Natural killer cell (primary cell): Measurements from ENCODE around the gene TTBK1. TPM values are rescaled to one million over a fixed set of nuclear protein-coding genes. Genes with fewer than 3 reads are reported as not detected.

Source experiments
- ATAC-seq, 3 donors: fragments of 150-1000 bp in 2 of 3; fragments of 200-7000 bp in 1 of 3; cut with Tn5 transposase; 1 replicate in 1 of 3; 2 replicates in 2 of 3; pipeline ENCODE4 v1.10.0; 2021; ENCODE audit warnings: mild to moderate bottlenecking in 2 of 3, moderate library complexity in 2 of 3
- DNase-seq, 2 donors: peaks; one replicate each; pipeline versions ENCODE4 v3.0.0 to v3.0.0-alpha.2; 2013 to 2021; ENCODE audit warnings: mixed read lengths in 1 of 2
- H3K27ac ChIP-seq: one replicate; pipeline ENCODE4 v1.5.1; 2013; ENCODE audit warnings: mild to moderate bottlenecking, low read length
- H3K27me3 ChIP-seq: one replicate; pipeline ENCODE4 v1.6.1; 2013; ENCODE audit warnings: low read length; ENCODE audit not compliant: control insufficient read depth, insufficient read depth
- H3K36me3 ChIP-seq: one replicate; pipeline ENCODE4 v1.6.1; 2013; ENCODE audit warnings: low read length; ENCODE audit not compliant: control insufficient read depth, insufficient read depth
- H3K4me1 ChIP-seq: one replicate; pipeline ENCODE4 v1.6.1; 2013; ENCODE audit warnings: low read length; ENCODE audit not compliant: control insufficient read depth, insufficient read depth
- H3K4me3 ChIP-seq: one replicate; pipeline ENCODE4 v1.5.1; 2013; ENCODE audit warnings: low read length
- H3K9me3 ChIP-seq: one replicate; pipeline ENCODE4 v1.6.1; 2013; ENCODE audit warnings: low read length; ENCODE audit not compliant: control insufficient read depth, insufficient read depth
- H3K27ac Mint-ChIP-seq, 2 donors: one replicate each; pipeline ENCODE4 v1.8.0; 2022; ENCODE audit warnings: mild to moderate bottlenecking in 2 of 2, mixed read lengths in 2 of 2, moderate library complexity in 1 of 2
- H3K27me3 Mint-ChIP-seq, 2 donors: one replicate each; pipeline ENCODE4 v1.8.0; 2022; ENCODE audit warnings: low read depth in 2 of 2, mixed read lengths in 2 of 2
- H3K36me3 Mint-ChIP-seq: one replicate; pipeline ENCODE4 v1.8.0; 2022; ENCODE audit warnings: mixed read lengths
- H3K4me1 Mint-ChIP-seq, 2 donors: one replicate each; pipeline ENCODE4 v1.8.0; 2022; ENCODE audit warnings: mixed read lengths in 2 of 2
- H3K4me3 Mint-ChIP-seq: one replicate; pipeline ENCODE4 v1.8.0; 2022; ENCODE audit warnings: mild to moderate bottlenecking, moderate library complexity, mixed read lengths
- H3K9me3 Mint-ChIP-seq, 2 donors: one replicate each; pipeline ENCODE4 v1.8.0; 2022; ENCODE audit warnings: mixed read lengths in 2 of 2
- CTCF ChIP-seq: fragments of 200-600 bp; IDR thresholded peaks from one replicate; pipeline ENCODE4 v1.8.0; 2022; ENCODE audit warnings: antibody characterized with exemption
- WGBS: methylation state at CpG from one replicate; pipeline ENCODE4 v1.1.7; 2013; ENCODE audit warnings: missing lambda C conversion rate; ENCODE audit not compliant: insufficient coverage; 5-methylcytosine and 5-hydroxymethylcytosine counted together
- intact Hi-C: fragments of 100-400 bp; cut with micrococcal nuclease; formaldehyde crosslinking; loops from one replicate; pipeline ENCODE4 v1.14.2; 2022
- total RNA-seq, 4 donors: library from RNA; stranded (reverse); fragments of 120-200 nt in 1 of 4; gene quantifications; one replicate each; pipeline versions ENCODE4 v1.2.3 to v1.2.4, GENCODE V29; 2013 to 2022

The TTBK1 gene
- total RNA-seq, 3 donors from 2014 or later (not counting 1 experiment from before 2014, with no cell fraction given): 0.07 TPM; not detected in 2

DNA sequence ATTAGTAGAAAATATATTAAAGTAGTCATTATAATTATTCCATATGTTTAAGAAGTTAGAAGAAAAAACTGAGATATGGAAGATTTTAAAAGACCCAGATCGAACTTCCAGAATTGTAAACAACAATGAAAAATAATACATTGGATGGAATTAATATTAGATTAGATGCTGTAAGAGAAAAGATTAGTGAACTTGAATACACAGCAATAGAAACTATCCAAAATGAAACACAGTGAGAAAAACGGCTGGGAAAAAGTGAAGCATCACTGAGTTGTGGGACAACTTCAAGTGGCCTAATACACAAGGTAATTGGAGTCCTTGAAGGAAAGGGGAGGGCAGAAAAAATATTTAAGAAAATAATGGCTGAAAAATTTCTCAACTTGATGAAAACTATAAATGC is 4.2 kb upstream of the TTBK1 start:
- no peak overlapping the region for H3K27ac ChIP-seq
- H3K4me1 ChIP-seq: no peaks in the 10 kb centered on the region
- Mint-ChIP-seq H3K4me1 (no peaks in the 10 kb centered on the region), H3K4me3 (no peak overlapping the region), H3K27ac (no peak overlapping the region), H3K9me3 (peaks cover 0 to 2% of the 10 kb centered on the region in 2 donors), H3K36me3 (peaks cover 8% of the 10 kb centered on the region), H3K27me3 (peaks cover 34% of the 10 kb centered on the region in 2 donors)
- intact Hi-C loops: loop anchor here (10.0 kb wide), 1 partner anchor 266 kb away; no protein-coding TSS in a partner anchor
- H3K4me3 ChIP-seq: no peak overlapping the region
- H3K27me3 ChIP-seq: peaks cover 9% of the 10 kb centered on the region
- TF ChIP-seq CTCF: no peak
- H3K36me3 ChIP-seq: no peaks in the 10 kb centered on the region
- no peaks in the 10 kb centered on the region for H3K9me3 ChIP-seq
- no peak for DNase-seq
- WGBS: 100% methylated on average over 1 of the region's 2 CpGs
- no peak for ATAC-seq

- ATAC-seq (no peak), DNase-seq (no peak)
- Mint-ChIP-seq H3K36me3 (peaks cover 8% of the 10 kb centered on the region), H3K27ac (no peak overlapping the region), H3K9me3 (peaks cover 0 to 2% of the 10 kb centered on the region in 2 donors), H3K4me1 (no peaks in the 10 kb centered on the region), H3K27me3 (peaks cover 31 to 34% of the 10 kb centered on the region in 2 donors), H3K4me3 (no peak overlapping the region)
- Histone ChIP-seq H3K27me3 (peaks cover 13% of the 10 kb centered on the region), H3K9me3 (no peaks in the 10 kb centered on the region), H3K27ac (no peak overlapping the region), H3K4me1 (no peaks in the 10 kb centered on the region), H3K4me3 (no peak overlapping the region), H3K36me3 (no peaks in the 10 kb centered on the region)
- intact Hi-C loops: no loop called here
- TF ChIP-seq CTCF: no peak
- WGBS: 71% methylated on average over 1 of the region's 1 CpG
These were observed 2.3 kb upstream of the TTBK1 start for GRCh38 chr6:43240950-43241349.

- peaks cover 28 to 29% of the 10 kb centered on the region in 2 donors for H3K27me3 Mint-ChIP-seq
- no peak overlapping the region for H3K4me3 Mint-ChIP-seq
- ATAC-seq (no peak), DNase-seq (no peak)
- WGBS: 53% methylated on average over 2 of the region's 2 CpGs
- Histone ChIP-seq H3K9me3 (no peaks in the 10 kb centered on the region), H3K27me3 (peaks cover 13% of the 10 kb centered on the region), H3K4me3 (no peak overlapping the region), H3K27ac (no peak overlapping the region), H3K4me1 (peaks cover 4% of the 10 kb centered on the region), H3K36me3 (no peaks in the 10 kb centered on the region)
- H3K9me3 Mint-ChIP-seq: peaks cover 0 to 2% of the 10 kb centered on the region in 2 donors
- H3K27ac Mint-ChIP-seq: no peak overlapping the region
- H3K4me1 Mint-ChIP-seq: no peaks in the 10 kb centered on the region
- intact Hi-C loops: no loop called here
- H3K36me3 Mint-ChIP-seq: peaks cover 8% of the 10 kb centered on the region
- TF ChIP-seq CTCF: no peak
These were observed 1.8 kb upstream of the TTBK1 start for GRCh38 chr6:43241446-43241845.

GRCh38 chr6:43243664-43244321 is 512 bp downstream of the TTBK1 start:
- no peaks in the 10 kb centered on the region for H3K36me3 ChIP-seq
- TF ChIP-seq CTCF: no peak
- no peak overlapping the region for H3K27ac ChIP-seq
- no peak overlapping the region for H3K4me3 ChIP-seq
- DNase-seq: no peak
- peaks cover 24 to 25% of the 10 kb centered on the region in 2 donors for H3K27me3 Mint-ChIP-seq
- H3K4me1 Mint-ChIP-seq: peaks cover 9 to 13% of the 10 kb centered on the region in 2 donors
- intact Hi-C loops: no loop called here
- no peaks in the 10 kb centered on the region for H3K9me3 ChIP-seq
- H3K9me3 Mint-ChIP-seq: peaks cover 0 to 2% of the 10 kb centered on the region in 2 donors
- H3K27ac Mint-ChIP-seq: no peak overlapping the region
- peaks cover 7% of the 10 kb centered on the region for H3K36me3 Mint-ChIP-seq
- peaks cover 13% of the 10 kb centered on the region for H3K27me3 ChIP-seq
- no peak for ATAC-seq
- 40% methylated on average over 37 of the region's 37 CpGs for WGBS
- peaks cover 19% of the 10 kb centered on the region for H3K4me1 ChIP-seq
- H3K4me3 Mint-ChIP-seq: no peak overlapping the region
